GM18951 (cell line): Measurements from ENCODE around the gene MAGEL2.
"Not testable (repeated sequence)": the region's sequence is repeated elsewhere in the genome, so short reads cannot be mapped to it uniquely, and the experiment has no call there.

Source experiments
- POLR2A ChIP-seq: IDR thresholded peaks from 4 replicates; pipeline ENCODE4 v1.6.1; 2011; ENCODE audit warnings: mild to moderate bottlenecking; ENCODE audit not compliant: insufficient read length, insufficient read depth; ENCODE audit errors: extremely low read depth
- in situ Hi-C: fragments of 300-500 bp; cut with MboI; formaldehyde crosslinking; loops from one replicate; pipeline ENCODE4 v1.12.0; 2022; ENCODE audit warnings: low sequenced_read_pairs, mixed read lengths, inconsistent platforms; ENCODE audit not compliant: unreplicated experiment

Gene MAGEL2

DNA sequence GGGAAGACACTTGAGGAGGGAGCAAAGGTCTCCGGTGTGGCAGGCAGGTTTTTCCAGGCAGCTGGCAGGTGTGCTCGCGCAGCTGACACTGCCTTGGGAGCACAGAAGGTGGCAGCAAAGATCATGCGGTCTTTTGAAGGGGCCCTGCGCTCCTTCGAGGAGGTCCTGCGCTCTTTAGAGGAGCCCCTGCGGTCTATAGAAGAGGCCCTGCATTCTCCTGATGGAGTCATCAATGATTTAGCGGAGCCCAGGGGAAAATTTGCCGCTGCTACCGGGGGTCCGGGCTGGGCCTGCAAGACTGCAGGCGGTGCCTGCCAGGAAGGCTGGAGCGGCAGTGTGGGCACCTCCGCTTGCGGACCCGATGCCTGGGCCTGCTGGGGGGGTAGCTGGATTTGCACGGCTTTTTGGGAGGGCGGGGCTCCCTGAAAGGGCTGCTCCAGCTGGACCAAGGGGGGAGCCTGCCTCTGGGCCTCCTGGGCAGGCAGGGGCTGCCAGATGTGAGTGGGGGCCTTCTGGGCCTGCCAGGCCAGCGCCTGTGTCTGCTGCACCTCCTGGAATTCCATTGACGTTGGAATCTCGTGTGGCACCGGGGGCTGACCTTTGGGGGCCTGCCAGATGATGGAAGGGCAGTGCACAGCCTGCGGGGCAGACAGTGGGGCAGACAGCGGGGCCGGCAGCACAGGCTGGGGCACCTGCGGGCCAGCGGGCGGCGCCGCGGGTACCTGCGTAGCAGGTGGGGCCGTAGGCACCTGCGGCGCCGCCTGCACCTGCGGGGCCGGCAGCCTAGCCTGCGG is 2.1 kb downstream of the MAGEL2 start:
- in situ Hi-C loops = no loop called here
- no peak for TF ChIP-seq POLR2A

DNA sequence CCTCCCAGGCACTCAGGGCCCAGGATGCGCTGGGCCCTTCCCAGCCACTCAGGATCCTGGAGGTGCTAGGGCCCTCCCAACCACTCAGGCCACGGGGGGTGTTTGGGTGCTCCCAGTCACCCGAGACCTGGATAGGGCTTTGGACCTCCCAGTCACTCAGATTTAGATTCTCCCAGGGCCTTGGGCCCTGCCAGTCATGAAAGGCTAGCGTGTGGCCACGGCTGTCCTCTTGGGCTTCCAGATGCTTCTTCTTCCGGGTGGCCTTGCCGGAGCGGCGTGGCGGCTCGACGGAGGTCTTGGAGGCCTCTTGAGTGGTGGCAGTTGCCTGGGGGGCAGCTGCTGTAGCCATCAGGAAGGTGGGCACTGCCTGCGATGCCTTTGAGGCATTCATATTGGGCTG is 2.8 kb downstream of the MAGEL2 start:
- in situ Hi-C loops = no loop called here
- TF ChIP-seq POLR2A = no peak

DNA sequence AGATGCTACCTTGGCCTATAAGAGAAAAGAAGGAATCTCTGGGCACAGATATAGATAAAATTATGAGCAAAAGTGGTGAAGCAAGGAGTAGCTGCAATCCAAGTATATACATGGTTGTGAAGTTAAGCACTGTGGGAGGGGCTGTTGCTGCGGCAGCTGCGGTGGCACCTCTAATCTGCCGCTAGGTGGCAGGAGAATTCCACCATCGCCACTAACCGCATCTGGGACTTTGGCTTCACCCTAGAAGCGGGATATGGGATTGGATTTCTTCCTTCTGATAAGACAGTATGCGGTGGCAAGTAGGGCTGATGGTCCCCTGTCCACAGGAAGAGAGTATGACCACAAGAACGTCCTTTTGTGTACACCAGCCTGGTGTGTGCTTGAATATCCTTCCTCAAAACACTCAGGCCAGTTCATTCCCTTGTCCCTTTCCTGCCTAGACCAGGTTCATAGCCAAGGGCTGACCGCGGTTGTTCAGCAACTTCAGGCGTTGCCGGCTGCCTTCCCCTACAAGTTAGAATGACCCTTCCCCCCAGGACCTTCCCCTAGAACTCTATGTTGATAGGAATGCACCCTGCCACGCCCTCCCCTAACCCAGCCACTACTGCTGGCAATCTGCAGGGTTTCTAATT is 5.1 kb downstream of the MAGEL2 start:
- in situ Hi-C loops = no loop called here
- no peak for TF ChIP-seq POLR2A

DNA sequence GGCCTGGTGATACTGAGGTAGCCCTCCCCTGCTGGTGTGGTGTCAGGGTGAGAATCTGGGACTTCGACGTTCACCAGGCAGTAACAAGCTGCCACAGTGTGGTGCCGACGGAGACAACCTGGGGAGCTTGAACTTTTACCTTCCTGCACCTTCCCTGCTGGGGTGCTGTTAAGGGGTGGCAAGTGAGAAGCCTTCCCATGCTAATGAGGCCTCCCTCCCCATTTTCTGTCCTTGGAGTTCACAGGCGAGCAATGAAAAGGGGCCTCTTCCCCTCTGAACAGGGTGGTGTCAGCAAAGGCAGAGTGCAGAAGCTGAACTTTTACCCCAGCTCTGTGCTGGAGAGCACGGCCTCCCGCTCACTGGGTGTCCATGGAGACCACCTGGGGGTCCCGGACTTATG is 13.5 kb downstream of the MAGEL2 start:
- in situ Hi-C loops = no loop called here
- no peak for TF ChIP-seq POLR2A

DNA sequence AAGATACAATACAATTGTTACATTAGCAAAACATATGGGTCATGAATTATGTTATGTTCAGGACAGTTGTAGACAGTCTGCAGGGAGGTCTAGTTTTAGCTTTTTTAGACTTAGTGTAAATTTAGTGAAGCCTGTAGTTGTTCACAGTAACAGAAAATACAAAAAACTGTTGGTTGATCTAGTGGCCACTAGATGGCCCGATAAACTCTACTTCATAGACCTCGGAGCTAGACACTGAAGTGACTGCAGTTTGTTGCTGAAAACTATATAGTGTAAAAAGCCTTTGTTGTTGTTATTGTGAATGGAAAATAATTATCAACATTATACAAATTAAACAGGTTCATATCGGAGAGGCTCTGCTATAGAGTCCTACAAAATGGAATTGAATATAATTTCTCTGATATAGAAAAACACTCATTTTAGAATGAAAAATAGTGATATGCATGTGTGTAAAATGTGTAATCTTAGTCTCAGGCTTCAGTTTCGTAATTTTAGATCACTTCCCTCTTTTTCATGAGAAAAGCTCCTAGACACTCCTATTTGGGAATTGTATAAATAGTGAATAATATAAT is 18.3 kb downstream of the MAGEL2 start:
- in situ Hi-C loops = no loop called here
- TF ChIP-seq POLR2A = no peak

DNA sequence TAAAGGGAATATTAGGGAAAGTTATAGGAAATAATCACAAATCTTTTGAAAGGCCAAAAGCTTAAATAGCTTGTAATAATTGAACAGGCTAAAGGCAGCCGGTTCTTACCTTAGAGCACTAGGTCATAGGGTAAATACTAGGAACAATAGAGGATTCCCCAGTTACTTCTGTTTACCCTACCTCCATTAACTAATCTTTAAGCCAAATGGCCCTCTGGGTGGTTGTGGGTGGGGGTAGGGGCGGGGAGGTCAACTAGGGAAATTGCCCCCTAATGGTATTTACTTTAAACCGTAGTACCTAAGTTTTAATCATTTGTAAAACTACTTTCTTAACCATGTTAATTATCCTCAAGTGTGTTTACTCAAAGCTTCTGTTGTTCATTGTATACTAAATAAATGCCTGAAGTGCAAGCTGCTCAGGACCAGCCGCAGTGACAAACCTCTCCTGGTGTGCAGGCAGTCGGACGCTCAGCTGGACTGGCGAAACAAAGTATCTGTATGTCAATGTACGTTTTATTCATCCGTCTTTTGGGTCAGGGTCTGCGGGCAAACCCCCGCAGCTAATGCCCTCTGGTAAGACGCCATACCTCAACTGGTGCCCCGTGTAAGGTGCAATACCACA is 18.9 kb downstream of the MAGEL2 start:
- no peak for TF ChIP-seq POLR2A
- in situ Hi-C loops = no loop called here

DNA sequence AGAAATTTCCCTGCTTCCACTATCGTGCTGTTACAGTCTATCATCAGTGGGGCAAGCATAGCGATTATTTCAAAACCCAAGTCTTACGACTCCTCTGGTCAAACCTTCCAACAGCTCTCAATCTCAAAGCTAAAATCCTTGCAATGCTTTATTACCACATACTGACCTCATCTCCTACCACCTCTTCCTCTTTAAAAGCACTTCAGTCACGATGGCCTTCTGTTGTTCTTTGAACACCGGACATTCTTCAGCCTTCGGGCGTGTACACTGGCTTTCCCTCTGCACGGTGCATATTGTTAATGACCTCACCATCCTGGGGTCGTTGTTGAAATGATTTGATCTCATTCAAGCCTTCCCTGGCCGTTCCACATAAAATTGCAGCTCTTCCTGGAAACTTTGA is 31.1 kb downstream of the MAGEL2 start:
- in situ Hi-C loops = no loop called here
- no peak for TF ChIP-seq POLR2A

DNA sequence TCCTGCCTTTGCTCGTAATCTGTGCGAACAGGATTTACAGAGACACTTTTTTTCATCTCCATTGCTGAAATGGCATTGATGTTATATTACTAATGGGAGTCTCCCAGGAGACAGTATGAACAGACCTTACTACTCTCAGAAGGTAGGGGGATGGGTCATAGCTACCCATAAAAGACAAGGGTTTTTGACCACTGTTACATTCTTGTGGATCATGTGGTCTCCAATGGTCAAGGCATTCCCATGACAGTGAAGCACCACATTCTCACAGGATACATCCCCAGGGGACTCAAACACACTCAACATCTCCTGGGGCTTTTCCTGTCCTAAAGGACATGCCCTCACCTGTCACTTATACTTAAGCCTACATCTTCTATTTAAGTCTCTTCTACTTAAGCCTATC is 41.4 kb downstream of the MAGEL2 start:
- no peak for TF ChIP-seq POLR2A
- in situ Hi-C loops = no loop called here

DNA sequence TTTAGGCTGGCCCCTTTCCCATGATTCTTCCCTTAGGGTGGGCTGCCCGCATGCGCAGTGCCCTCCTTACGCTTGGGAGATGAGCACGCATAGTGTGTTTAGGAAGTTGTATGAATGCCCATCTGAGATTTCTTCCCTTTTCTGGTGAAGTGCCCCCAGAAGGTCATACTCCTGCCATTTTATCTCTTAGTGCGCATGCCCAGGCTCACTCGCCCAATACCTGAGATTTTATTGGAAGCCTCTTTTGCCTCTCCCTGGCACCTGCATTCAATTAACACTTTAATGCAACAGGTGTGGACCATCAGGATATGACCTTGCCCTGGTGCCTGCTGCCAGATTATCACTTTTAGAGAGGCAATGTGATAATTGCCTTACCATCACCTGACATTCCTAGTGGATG is 45.5 kb downstream of the MAGEL2 start:
- in situ Hi-C loops = no loop called here

DNA sequence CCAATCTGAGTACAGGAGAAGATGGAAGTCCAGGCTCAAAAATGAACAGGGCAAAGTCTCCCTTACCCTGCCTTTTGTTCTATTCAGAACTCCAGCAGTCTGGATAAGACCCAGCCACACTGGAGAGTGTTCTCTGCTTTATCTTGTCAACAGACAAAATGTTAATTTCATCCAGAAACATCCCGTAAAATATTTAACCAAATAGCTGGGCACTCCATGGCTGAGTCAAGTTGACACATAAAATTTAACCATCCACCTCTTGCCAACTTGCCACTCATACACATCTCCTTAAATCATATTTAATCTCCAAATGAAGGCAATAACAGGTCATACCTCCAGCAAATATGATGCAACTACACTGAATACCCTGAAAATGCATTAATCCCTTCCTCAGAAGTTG is 48.6 kb downstream of the MAGEL2 start:
- in situ Hi-C loops = no loop called here
- TF ChIP-seq POLR2A = no peak

More for the DNA sequence above, 45.5 kb downstream of the MAGEL2 start:
- TF ChIP-seq POLR2A = no peak

DNA sequence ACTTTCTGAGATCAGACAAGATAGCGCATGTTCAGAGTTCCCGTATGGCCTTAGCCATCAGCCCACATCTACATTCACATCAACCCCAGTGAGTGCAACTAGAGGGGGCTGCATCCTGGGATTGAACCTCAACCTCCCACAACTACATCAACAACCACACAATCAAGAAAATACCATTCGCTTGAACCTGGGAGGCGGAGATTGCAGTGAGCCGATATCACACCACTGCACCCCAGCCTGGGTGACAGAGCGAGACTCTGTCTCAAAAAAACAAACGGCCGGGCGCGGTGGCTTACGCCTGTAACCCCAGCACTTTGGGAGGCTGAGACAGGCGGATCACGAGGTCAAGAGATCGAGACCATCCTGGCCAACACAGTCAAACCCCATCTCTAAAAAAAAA is 50.4 kb downstream of the MAGEL2 start:
- in situ Hi-C loops = not testable (repeated sequence)

DNA sequence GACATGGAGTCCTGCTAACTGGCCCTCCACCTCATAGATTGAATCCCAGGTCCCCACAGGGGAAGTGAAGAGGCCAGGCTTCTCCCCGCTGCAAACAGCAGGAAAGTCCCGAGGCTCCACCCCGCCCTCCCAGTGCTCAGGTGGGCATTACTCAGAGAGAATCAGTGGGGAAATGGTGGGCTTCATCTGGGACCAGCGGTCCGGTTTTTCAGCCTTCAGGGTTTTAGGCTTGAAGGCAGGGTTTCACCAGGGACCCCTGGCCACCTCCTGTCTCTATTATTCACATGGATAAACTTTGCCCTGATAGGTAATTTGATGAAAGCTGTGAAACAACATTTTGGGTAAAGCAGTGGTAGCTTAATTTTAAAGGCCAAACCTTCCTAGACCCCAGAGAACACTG is 50.9 kb downstream of the MAGEL2 start:
- in situ Hi-C loops = no loop called here

DNA sequence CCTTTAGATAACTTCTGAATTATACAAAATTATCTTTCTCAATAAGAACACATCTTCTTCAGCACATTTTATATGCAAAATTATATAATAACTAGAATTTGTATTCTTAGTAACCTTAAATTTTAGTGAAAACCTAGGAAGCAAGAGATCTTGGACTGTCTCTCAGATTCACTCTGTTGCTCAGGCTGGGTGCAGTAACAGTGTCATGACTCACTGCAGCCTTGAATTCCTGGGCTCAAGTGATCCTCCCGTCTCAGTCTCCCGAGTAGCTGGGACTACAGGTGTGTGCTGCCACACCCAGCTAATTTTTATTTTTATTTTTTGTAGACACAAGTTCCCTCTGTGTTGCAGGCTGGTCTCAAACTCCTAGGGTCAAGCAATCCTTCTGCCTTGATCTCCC is 52.3 kb downstream of the MAGEL2 start:
- no peak for TF ChIP-seq POLR2A
- in situ Hi-C loops = no loop called here

More for the DNA sequence above, 50.9 kb downstream of the MAGEL2 start:
- no peak for TF ChIP-seq POLR2A
